Fibroblast of pulmonary artery (primary cell): ENCODE measurements around the gene APOBEC3F.
"Not testable (repeated sequence)": the region's sequence is repeated elsewhere in the genome, so short reads cannot be mapped to it uniquely, and the experiment has no call there.

Experiments
- DNase-seq: peaks from one replicate; pipeline ENCODE4 v3.0.0-alpha.2; 2010; ENCODE audit warnings: low read depth
- H3K4me3 ChIP-seq: replicated peaks from 2 replicates; pipeline ENCODE4 v1.5.1; 2011; ENCODE audit warnings: low read depth, mild to moderate bottlenecking, control low read depth, low read length, moderate library complexity
- CTCF ChIP-seq: IDR thresholded peaks from 2 replicates; pipeline ENCODE4 v1.5.1; 2011; ENCODE audit warnings: mild to moderate bottlenecking, control low read depth, low read length, inconsistent platforms; ENCODE audit errors: missing control alignments

The APOBEC3F gene

GRCh38 chr22:39078329-39078728, 37.7 kb downstream of the APOBEC3F start:
- no peak overlapping the region for H3K4me3 ChIP-seq
- no peak for DNase-seq
- no peak for TF ChIP-seq CTCF

- DNase-seq, H3K4me3 ChIP-seq: not testable (repeated sequence)
These were observed 38.5 kb downstream of the APOBEC3F start for GRCh38 chr22:39079054-39079637.

GRCh38 chr22:39080052-39080762, 39.5 kb downstream of the APOBEC3F start:
- no peak for DNase-seq
- TF ChIP-seq CTCF: no peak
- H3K4me3 ChIP-seq: no peak overlapping the region

GRCh38 chr22:39081016-39081415, 40.4 kb downstream of the APOBEC3F start:
- TF ChIP-seq CTCF: no peak
- no peak overlapping the region for H3K4me3 ChIP-seq
- DNase-seq: no peak

- no peak overlapping the region for H3K4me3 ChIP-seq
- DNase-seq: no peak
- TF ChIP-seq CTCF: no peak
These were observed 40.9 kb downstream of the APOBEC3F start for GRCh38 chr22:39081598-39081997.

GRCh38 chr22:39083212-39084165, 42.8 kb downstream of the APOBEC3F start:
- DNase-seq: no peak
- no peak for TF ChIP-seq CTCF
- no peak overlapping the region for H3K4me3 ChIP-seq

- no peak overlapping the region for H3K4me3 ChIP-seq
- no peak for DNase-seq
- no peak for TF ChIP-seq CTCF
These were observed 44.0 kb downstream of the APOBEC3F start for GRCh38 chr22:39084666-39085065.
